Fibroblast of skin of right biceps (primary cell): ENCODE data around the gene GLB1L.

Experiments
- DNase-seq: peaks from one replicate; pipeline ENCODE4 v3.0.0-alpha.2; 2013

Gene GLB1L

DNA sequence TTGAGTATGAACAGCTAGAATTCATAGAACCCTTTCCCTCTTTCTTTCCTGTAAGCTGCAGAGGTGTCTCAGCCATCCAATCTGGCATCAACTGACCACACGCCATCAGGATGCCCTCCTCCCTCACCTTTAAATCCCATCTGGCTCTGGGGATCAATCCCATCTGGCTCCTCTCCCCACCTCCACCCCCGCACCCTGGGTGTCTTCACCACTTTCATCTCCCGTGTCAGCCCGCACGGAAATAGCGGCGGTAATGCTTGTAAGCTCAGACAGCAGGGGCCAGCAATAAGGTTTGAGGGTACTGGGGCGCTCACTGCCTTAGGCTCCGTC lies 7.3 kb upstream of the GLB1L start:
- DNase-seq: no peak

GRCh38 chr2:219252084-219252483 lies 6.8 kb upstream of the GLB1L start:
- no peak for DNase-seq

GRCh38 chr2:219251656-219252055 lies 6.4 kb upstream of the GLB1L start:
- DNase-seq: no peak

- no peak for DNase-seq
These were observed 5.0 kb upstream of the GLB1L start for GRCh38 chr2:219250049-219250781.

DNA sequence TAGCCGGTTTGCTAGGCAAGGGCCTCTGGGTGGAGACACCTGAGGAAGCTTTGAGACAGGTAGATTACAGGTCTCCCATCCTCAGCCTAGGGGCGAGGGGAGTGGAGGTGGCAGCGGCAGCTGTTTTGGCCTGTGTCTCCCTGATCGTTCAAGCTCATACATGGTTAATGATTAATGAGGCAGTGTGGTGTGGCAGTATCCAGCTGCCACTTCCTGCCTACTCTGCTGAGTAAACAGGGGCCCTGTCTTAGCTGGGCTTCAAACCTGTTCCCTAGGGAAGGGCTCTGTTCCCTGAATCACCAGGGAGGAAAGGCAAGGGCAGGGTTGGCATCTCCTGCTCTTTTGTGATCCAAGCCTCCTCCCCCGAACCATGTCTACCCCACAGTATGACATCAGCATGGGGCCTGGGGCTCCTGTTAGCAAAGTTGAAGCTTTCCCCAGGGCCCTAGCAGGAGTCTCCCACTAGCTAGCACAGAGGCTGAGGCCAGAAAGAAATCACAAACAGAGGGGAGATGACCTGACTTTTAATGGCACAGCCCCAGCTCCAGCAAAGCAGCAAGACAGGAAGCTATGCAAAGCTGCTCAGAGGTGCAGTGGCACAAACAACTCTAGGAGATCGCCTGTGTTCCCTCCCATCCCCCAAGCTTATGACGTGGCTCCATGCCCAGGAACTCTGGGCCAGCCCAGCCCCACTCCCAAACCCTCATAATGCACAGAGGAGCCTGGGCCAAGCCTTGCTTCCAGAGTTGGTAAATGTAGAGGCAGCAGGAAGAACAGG lies 4.1 kb upstream of the GLB1L start:
- peak; percentile 81 for DNase-seq

GRCh38 chr2:219248845-219249202 lies 3.6 kb upstream of the GLB1L start:
- DNase-seq: no peak

DNA sequence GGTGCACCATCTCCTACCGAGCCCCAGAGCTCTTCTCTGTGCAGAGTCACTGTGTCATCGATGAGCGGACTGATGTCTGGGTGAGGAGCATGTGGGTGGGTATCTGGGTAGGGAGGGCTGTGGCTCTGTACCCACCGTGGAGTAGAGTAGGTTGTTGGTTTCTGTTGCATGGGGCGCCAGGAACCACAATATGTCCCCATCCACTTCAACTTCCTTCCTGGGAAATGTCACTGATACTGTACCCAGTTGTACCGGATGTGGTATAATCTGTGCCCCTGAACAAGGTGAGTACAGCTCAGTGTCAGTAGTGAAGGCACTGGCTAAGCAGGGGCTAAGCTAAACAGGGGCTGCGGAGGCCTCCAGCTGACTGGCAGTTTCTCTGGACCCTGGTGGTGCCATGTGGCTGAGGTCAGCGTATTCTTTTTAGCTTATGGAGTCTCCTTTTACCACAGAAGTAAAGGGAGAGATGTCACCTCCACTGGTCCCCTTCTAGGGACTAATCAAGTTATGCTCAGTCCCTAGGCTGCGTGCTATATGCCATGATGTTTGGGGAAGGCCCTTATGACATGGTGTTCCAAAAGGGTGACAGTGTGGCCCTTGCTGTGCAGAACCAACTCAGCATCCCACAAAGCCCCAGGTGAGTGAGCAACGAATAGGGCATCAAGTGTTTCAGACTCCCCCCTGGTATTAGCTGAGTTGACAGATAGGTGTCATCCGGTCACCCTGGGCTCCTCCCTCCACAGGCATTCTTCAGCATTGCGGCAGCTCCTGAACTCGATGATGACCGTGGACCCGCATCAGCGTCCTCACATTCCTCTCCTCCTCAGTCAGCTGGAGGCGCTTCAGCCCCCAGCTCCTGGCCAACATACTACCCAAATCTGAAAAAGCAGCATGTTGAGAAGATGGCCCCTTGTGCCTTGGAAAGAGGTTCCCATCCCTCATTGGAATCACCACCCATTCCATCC lies 2.7 kb upstream of the GLB1L start:
- no peak for DNase-seq

DNA sequence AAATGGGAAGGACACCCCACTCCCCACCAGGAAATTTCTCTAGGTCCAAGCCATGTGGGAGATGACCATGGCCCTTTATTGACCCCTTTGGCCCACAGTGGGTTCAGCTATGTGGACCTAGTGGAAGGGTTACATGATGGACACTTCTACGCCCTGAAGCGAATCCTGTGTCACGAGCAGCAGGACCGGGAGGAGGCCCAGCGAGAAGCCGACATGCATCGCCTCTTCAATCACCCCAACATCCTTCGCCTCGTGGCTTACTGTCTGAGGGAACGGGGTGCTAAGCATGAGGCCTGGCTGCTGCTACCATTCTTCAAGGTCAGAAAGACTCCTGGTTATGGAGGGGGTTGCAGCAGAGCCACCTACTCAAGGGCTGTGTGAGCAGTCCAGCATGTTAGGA lies 1.3 kb upstream of the GLB1L start:
- DNase-seq: no peak

- no peak for DNase-seq
These were observed 621 bp upstream of the GLB1L start for GRCh38 chr2:219245899-219246230.

GRCh38 chr2:219244789-219245147 lies 476 bp downstream of the GLB1L start:
- DNase-seq: no peak

DNA sequence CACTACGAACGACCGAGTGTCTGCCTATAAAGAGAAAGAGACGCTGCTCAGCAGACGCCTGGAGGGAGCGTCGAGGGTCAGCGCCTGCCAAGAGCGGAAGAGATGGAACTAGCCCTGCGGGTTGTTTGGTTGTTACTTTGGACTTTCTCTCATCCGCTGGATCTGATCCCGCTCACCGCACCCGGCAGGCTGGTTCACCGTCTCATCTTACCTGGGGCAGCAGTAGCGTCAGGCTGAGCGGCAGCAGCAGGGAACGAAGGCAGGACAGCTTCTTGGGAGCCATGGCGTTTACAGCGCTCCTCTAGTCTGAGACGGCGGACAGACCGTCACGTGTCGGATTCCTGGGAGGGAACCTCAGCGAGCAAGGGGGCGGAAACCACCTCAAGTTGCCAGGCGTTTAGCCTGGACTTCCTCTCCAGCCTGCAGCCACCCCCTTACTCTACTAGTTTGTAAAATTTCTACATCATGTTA lies 1.9 kb downstream of the GLB1L start:
- DNase-seq: no peak

GRCh38 chr2:219234331-219234730 lies 10.9 kb downstream of the GLB1L start:
- DNase-seq: no peak

GRCh38 chr2:219230059-219230540 lies 15.1 kb downstream of the GLB1L start:
- DNase-seq: peak; percentile 66

DNA sequence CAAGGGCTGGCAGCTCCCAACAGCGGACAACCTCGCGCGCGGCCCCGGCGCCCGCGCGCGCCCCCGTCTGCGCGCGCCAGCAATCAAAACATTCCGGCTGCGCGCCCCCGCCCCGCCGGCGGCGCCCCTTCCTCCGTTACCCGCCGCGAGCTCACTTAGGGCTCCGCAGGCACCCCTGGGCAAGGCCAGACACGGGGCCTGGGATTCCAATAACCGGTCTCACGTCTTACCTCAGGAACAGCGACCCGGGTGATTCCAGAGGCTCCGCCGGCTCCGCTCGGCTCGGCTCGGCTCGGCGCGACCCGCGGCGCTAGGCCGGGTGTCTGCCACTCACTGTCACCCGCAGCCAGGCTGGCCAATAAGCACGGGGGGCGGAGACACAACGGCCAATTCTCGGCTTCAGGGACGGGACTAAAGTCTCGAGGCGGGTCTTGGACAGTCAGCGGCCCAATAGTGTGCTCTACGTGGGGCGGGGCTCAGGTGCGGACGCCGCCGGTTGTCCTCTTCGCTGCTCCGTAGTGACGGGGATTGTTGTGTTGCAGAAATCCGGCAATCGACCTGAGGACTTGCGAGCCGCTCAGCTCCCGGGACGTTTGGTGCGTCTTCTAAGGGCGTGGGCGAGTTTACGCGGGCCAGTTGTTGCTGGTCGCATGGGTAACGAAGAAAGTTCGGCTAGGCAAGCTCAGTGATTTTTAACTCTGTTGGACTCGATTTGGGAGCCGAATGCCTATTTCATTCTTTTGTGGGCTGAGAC lies 15.8 kb downstream of the GLB1L start, which contains the start of the genes ANKZF1 and ATG9A:
ANKZF1 (plus strand) TSS at position 502 of the 754 bp plus-strand sequence. CDS start 452 bp downstream, outside the sequence.
ATG9A (minus strand) TSS at position 332 of the 754 bp plus-strand sequence. CDS start 1,612 bp downstream, outside the sequence.
- DNase-seq: peak; percentile 99

GRCh38 chr2:219228911-219229304 lies 16.3 kb downstream of the GLB1L start:
- DNase-seq: no peak

GRCh38 chr2:219228041-219228910 lies 17.0 kb downstream of the GLB1L start:
- DNase-seq: no peak

GRCh38 chr2:219225350-219225749 lies 19.9 kb downstream of the GLB1L start:
- DNase-seq: no peak

DNA sequence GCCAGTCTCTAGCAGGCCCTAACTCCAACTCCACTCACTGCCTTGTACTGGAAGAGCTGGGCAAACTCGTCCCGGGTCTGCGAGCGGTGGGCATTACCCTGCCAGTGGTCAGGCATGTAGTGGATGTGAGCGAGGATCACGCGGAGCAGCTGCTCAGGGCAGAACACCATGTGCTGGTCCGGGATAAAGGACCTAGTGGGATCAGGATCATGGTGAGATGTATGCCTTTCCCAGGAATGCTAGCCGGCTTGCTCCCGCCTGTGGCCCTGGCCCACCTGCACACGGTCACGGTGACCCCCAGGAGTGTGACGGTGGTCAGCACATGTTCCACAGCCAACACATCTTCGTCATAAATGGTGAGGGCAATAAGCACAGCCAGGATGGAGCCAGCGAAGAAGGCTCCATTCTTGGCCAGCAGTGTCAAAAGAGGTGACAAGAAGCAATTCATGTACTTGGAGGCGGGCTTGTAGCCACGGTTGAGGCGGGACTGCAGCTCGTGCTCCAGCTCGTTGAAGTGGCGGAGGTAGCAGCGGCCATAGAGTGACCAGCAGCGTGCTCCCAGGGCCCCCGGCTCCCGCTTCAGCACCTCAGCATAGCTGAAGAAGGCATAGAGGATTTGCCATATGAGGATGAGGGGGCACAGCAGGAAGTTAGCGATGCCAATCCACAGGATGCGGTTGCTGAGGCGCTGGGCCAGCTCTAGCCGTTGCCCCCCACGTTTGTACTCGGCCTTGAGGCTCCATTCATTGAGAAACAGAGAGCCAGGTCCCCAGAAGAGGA lies 21.2 kb downstream of the GLB1L start:
- no peak for DNase-seq

DNA sequence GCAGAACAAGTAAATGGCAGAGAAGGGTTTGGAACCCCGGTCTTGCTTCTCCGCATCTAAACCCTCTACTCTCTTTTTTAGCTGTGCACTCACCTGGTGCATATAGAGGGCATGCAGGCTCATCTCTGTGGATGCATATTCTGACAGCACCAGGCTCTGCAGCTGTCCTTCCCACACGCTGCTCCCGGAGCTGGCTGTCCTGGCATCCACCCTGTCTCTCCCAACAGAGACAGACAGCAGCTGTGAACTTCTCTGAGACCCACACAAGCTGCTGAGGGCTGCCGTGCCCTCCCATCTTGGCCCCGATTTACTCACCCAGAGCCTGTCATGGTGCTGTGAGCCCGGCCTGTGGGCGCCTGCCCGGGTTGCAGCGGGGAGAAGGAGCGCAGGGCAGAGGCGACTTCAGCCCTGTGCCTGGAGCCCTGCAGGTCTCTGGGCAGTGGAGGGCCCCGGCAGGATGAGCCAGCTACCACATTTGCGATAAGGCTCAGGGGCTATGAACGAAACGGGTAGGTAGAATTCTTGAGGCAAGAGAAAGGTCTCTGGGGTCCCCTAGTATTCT lies 23.2 kb downstream of the GLB1L start:
- no peak for DNase-seq
